Uterus (tissue), 2 donors: ENCODE measurements around the gene KCNMA1.

Experiments used
- POLR2A ChIP-seq, 2 donors: fragments of 450-650 bp; IDR thresholded peaks; one replicate each; pipeline ENCODE4 v1.6.1; 2016; ENCODE audit warnings: antibody characterized with exemption in 2 of 2, mild to moderate bottlenecking in 1 of 2, moderate library complexity in 1 of 2
- TF ChIP-seq, protein P1 (sequence below), 4 experiments: fragments of 200-600 bp in 2 of 4; fragments of 450-650 bp in 2 of 4; sonication (generic) in 2 of 4; IDR thresholded peaks; one replicate each; pipeline ENCODE4 v1.5.1; 2016 to 2019; ENCODE audit warnings: antibody characterized with exemption in 4 of 4, mild to moderate bottlenecking in 2 of 4, moderate library complexity in 1 of 4

GRCh38 chr10:77533887-77534278, 103.7 kb downstream of the KCNMA1 start:
- TF ChIP-seq, protein P1, sequence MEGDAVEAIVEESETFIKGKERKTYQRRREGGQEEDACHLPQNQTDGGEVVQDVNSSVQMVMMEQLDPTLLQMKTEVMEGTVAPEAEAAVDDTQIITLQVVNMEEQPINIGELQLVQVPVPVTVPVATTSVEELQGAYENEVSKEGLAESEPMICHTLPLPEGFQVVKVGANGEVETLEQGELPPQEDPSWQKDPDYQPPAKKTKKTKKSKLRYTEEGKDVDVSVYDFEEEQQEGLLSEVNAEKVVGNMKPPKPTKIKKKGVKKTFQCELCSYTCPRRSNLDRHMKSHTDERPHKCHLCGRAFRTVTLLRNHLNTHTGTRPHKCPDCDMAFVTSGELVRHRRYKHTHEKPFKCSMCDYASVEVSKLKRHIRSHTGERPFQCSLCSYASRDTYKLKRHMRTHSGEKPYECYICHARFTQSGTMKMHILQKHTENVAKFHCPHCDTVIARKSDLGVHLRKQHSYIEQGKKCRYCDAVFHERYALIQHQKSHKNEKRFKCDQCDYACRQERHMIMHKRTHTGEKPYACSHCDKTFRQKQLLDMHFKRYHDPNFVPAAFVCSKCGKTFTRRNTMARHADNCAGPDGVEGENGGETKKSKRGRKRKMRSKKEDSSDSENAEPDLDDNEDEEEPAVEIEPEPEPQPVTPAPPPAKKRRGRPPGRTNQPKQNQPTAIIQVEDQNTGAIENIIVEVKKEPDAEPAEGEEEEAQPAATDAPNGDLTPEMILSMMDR (IDR thresholded peaks at IDR 0.05): no peak
- TF ChIP-seq POLR2A (IDR thresholded peaks at IDR 0.05): no peak
